ENCODE data around the gene TUBB3.
"Not testable (repeated sequence)": the region's sequence is repeated elsewhere in the genome, so short reads cannot be mapped to it uniquely, and the experiment has no call there.

DNA sequence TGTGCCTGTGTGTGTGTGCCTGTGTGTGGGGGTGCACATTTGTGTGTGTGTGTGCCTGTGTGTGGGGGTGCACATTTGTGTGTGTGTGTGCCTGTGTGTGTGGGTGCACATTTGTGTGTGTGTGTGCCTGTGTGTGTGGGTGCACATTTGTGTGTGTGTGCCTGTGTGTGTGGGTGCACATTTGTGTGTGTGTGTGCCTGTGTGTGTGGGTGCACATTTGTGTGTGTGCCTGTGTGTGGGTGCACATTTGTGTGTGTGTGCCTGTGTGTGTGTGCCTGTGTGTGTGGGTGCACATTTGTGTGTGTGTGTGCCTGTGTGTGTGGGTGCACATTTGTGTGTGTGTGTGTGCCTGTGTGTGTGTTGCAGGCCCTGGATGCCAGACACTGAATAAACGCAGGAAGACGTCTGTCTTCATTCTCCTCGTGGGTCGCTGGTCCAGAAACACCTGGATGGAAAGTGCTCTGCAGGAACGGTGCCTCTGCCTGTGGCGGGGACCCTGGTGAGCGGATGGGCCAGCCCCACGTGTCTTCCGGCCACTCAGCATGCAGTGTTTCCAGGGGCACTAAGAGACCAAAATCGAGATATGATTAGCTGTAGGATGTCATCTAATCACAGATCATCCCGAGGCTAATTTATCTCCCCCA lies 8.4 kb upstream of the TUBB3 start:
- TF ChIP-seq, protein P1, sequence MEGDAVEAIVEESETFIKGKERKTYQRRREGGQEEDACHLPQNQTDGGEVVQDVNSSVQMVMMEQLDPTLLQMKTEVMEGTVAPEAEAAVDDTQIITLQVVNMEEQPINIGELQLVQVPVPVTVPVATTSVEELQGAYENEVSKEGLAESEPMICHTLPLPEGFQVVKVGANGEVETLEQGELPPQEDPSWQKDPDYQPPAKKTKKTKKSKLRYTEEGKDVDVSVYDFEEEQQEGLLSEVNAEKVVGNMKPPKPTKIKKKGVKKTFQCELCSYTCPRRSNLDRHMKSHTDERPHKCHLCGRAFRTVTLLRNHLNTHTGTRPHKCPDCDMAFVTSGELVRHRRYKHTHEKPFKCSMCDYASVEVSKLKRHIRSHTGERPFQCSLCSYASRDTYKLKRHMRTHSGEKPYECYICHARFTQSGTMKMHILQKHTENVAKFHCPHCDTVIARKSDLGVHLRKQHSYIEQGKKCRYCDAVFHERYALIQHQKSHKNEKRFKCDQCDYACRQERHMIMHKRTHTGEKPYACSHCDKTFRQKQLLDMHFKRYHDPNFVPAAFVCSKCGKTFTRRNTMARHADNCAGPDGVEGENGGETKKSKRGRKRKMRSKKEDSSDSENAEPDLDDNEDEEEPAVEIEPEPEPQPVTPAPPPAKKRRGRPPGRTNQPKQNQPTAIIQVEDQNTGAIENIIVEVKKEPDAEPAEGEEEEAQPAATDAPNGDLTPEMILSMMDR (IDR thresholded peaks at IDR 0.05): not testable (repeated sequence)
- TF ChIP-seq, protein P2, sequence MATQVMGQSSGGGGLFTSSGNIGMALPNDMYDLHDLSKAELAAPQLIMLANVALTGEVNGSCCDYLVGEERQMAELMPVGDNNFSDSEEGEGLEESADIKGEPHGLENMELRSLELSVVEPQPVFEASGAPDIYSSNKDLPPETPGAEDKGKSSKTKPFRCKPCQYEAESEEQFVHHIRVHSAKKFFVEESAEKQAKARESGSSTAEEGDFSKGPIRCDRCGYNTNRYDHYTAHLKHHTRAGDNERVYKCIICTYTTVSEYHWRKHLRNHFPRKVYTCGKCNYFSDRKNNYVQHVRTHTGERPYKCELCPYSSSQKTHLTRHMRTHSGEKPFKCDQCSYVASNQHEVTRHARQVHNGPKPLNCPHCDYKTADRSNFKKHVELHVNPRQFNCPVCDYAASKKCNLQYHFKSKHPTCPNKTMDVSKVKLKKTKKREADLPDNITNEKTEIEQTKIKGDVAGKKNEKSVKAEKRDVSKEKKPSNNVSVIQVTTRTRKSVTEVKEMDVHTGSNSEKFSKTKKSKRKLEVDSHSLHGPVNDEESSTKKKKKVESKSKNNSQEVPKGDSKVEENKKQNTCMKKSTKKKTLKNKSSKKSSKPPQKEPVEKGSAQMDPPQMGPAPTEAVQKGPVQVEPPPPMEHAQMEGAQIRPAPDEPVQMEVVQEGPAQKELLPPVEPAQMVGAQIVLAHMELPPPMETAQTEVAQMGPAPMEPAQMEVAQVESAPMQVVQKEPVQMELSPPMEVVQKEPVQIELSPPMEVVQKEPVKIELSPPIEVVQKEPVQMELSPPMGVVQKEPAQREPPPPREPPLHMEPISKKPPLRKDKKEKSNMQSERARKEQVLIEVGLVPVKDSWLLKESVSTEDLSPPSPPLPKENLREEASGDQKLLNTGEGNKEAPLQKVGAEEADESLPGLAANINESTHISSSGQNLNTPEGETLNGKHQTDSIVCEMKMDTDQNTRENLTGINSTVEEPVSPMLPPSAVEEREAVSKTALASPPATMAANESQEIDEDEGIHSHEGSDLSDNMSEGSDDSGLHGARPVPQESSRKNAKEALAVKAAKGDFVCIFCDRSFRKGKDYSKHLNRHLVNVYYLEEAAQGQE (IDR thresholded peaks at IDR 0.05; ENCODE audit: insufficient read depth in 1 of 2, low read depth in 2 of 2, low read length in 1 of 2): not testable (repeated sequence)
- not testable (repeated sequence) for TF ChIP-seq POLR2AphosphoS5 (IDR thresholded peaks at IDR 0.05; ENCODE audit: low read depth, low read length); SIN3A (IDR thresholded peaks at IDR 0.05; ENCODE audit: borderline replicate concordance, insufficient read depth, low read depth, low read length); TCF7L2 (IDR thresholded peaks at IDR 0.05; ENCODE audit: low read depth, low read length)
